K562 (cell line): ENCODE results near the gene TBXAS1. TPM values are rescaled to one million over a fixed set of nuclear protein-coding genes. Genes with fewer than 3 reads are reported as not detected.
A peak's percentile ranks its signal among the peaks of the same experiment; 100 is the strongest.

Source experiments
- ATF1 ChIP-seq, 2 experiments: fragments of 450-650 bp in 1 of 2; IDR thresholded peaks; 2 replicates each; pipeline ENCODE4 v1.6.1; 2016; ENCODE audit warnings: missing compliant biosample characterization in 1 of 2, missing genetic modification characterization in 1 of 2
- CC2D1A ChIP-seq: fragments of 450-650 bp; IDR thresholded peaks from 2 replicates; pipeline ENCODE4 v1.6.1; 2017; ENCODE audit warnings: mild to moderate bottlenecking
- CTCF ChIP-seq, 3 experiments: IDR thresholded peaks in 2 of 3; conservative IDR thresholded peaks in 1 of 3; 2 replicates each; pipeline ENCODE4 v1.5.1; 2011 to 2012; ENCODE audit warnings: low read length in 3 of 3, mild to moderate bottlenecking in 3 of 3, control low read depth in 2 of 3, improper control_type of control experiment in 1 of 3, inconsistent platforms in 1 of 3, low read depth in 1 of 3, mixed read lengths in 1 of 3, moderate library complexity in 1 of 3; ENCODE audit not compliant: insufficient read depth in 2 of 3
- DMBX1 ChIP-seq: fragments of 250-450 bp; sonication (Bioruptor Pico); IDR thresholded peaks from 2 replicates; pipeline ENCODE4 v1.8.0; 2022; ENCODE audit warnings: inconsistent platforms, mild to moderate bottlenecking, moderate library complexity, borderline replicate concordance
- ETV6 ChIP-seq, 3 experiments: fragments of 150-350 bp in 1 of 3; sonication (generic) in 1 of 3; formaldehyde crosslinking in 1 of 3; IDR thresholded peaks; 2 replicates each; pipeline versions ENCODE4 v1.6.1 to v1.8.0; 2014 to 2022; ENCODE audit warnings: borderline replicate concordance in 2 of 3, low read depth in 2 of 3, antibody characterized with exemption in 1 of 3, low read length in 1 of 3, mild to moderate bottlenecking in 1 of 3, missing genetic modification reagents in 1 of 3
- GATA2 ChIP-seq: sonication (generic); formaldehyde crosslinking; IDR thresholded peaks from 2 replicates; pipeline ENCODE4 v1.4.0; 2020; ENCODE audit warnings: mild to moderate bottlenecking, missing genetic modification reagents
- IRF2 ChIP-seq: sonication (generic); formaldehyde crosslinking; IDR thresholded peaks from 2 replicates; pipeline ENCODE4 v1.8.1; 2022; ENCODE audit warnings: mild to moderate bottlenecking, missing genetic modification reagents
- KAT7 ChIP-seq: sonication (generic); formaldehyde crosslinking; IDR thresholded peaks from 2 replicates; pipeline ENCODE4 v1.8.0; 2022; ENCODE audit warnings: missing genetic modification reagents, mild to moderate bottlenecking, borderline replicate concordance
- MYC ChIP-seq, 2 experiments: fragments of 250-450 bp in 1 of 2; sonication (Bioruptor Pico) in 1 of 2; IDR thresholded peaks; 2 replicates each; pipeline versions ENCODE4 v1.5.1 to v1.6.1; 2012 to 2021; ENCODE audit warnings: low read depth in 2 of 2, borderline replicate concordance in 1 of 2, improper control_type of control experiment in 1 of 2, low read length in 1 of 2, mild to moderate bottlenecking in 1 of 2, moderate library complexity in 1 of 2
- PHB2 ChIP-seq: fragments of 450-650 bp; IDR thresholded peaks from 2 replicates; pipeline ENCODE4 v1.6.1; 2017; ENCODE audit warnings: low read depth
- PHF8 ChIP-seq: fragments of 200-600 bp; sonication (generic); IDR thresholded peaks from 2 replicates; pipeline ENCODE4 v1.6.1; 2012; ENCODE audit warnings: mixed run types, mild to moderate bottlenecking, inconsistent platforms, low read length, moderate library complexity, borderline replicate concordance
- RHOXF2B ChIP-seq: fragments of 250-450 bp; sonication (Bioruptor Pico); conservative IDR thresholded peaks from 2 replicates; pipeline ENCODE4 v1.5.1; 2021
- SMARCE1 ChIP-seq: fragments of 450-650 bp; IDR thresholded peaks from 2 replicates; pipeline ENCODE4 v1.7.1; 2016; ENCODE audit warnings: mild to moderate bottlenecking
- SREBF1 ChIP-seq: fragments of 150-350 bp; IDR thresholded peaks from 2 replicates; pipeline ENCODE4 v1.6.1; 2014; ENCODE audit warnings: antibody characterized with exemption, low read depth, low read length, borderline replicate concordance
- TARDBP ChIP-seq: fragments of 450-650 bp; IDR thresholded peaks from 2 replicates; pipeline ENCODE4 v1.6.1; 2016
- TEAD4 ChIP-seq, 2 experiments: sonication (generic) in 1 of 2; formaldehyde crosslinking in 1 of 2; IDR thresholded peaks; 2 replicates each; pipeline versions ENCODE4 v1.6.1 to v1.8.0; 2012 to 2022; ENCODE audit warnings: borderline replicate concordance in 1 of 2, inconsistent platforms in 1 of 2, low read length in 1 of 2, mild to moderate bottlenecking in 1 of 2, missing genetic modification reagents in 1 of 2
- TFAP4 ChIP-seq: sonication (generic); formaldehyde crosslinking; IDR thresholded peaks from 2 replicates; pipeline ENCODE4 v1.8.0; 2022; ENCODE audit warnings: missing genetic modification reagents, mild to moderate bottlenecking, moderate library complexity, borderline replicate concordance
- VEZF1 ChIP-seq: fragments of 200-800 bp; sonication (Bioruptor generic); IDR thresholded peaks from 2 replicates; pipeline ENCODE4 v1.6.1; 2017; ENCODE audit warnings: missing genetic modification characterization, missing compliant biosample characterization
- ZBTB8A ChIP-seq: fragments of 450-650 bp; IDR thresholded peaks from 2 replicates; pipeline ENCODE4 v1.6.1; 2018; ENCODE audit warnings: mild to moderate bottlenecking, moderate library complexity; ENCODE audit not compliant: partially characterized antibody
- ZFP91 ChIP-seq: sonication (generic); formaldehyde crosslinking; IDR thresholded peaks from 2 replicates; pipeline ENCODE4 v1.8.0; 2022; ENCODE audit warnings: mild to moderate bottlenecking, missing genetic modification reagents
- ZNF316 ChIP-seq: fragments of 450-650 bp; IDR thresholded peaks from 2 replicates; pipeline ENCODE4 v1.6.1; 2016
- ZNF431 ChIP-seq: sonication (generic); formaldehyde crosslinking; IDR thresholded peaks from 2 replicates; pipeline ENCODE4 v1.8.0; 2022; ENCODE audit warnings: mild to moderate bottlenecking, missing genetic modification reagents
- polyA plus RNA-seq, 8 experiments: library from polyadenylated mRNA; depleted of rRNA in 4 of 8; stranded (reverse) in 5 of 8; unstranded in 3 of 8; fragments of >200 nt; fragmentation: Nextera tagmentation in 2 of 8; fragmentation: Illumina TruSeq in 1 of 8; extraction: Ambion mirVana in 2 of 8; extraction: Trizol in 1 of 8; gene quantifications; 2 replicates each; pipeline versions ENCODE4 v1.2.1 to v1.2.3, GENCODE V29; 2011 to 2014; ENCODE audit warnings: inconsistent platforms in 1 of 8, missing spikeins in 1 of 8
- total RNA-seq, 7 experiments: library from RNA; depleted of rRNA in 6 of 7; stranded (reverse); fragments of >200 nt in 6 of 7; fragmentation: Illumina TruSeq in 2 of 7; extraction: Trizol in 2 of 7; gene quantifications; 2 replicates each; pipeline versions ENCODE4 v1.2.1 to v1.2.3, GENCODE V29; 2011 to 2021; ENCODE audit warnings: low replicate concordance in 1 of 7

Gene TBXAS1
- total and polyA plus RNA-seq, 9 of the 15 experiments (the other 6 are each of a cell fraction or from before 2014, with no cell fraction given) = 1.1 to 8.3 (median 1.9) TPM

- TF ChIP-seq IRF2 (CRISPR knock-in tag) (no peak), SMARCE1 (0 out of 2 replicates have a peak, but pooled peaks have one; percentile 11), KAT7 (CRISPR knock-in tag) (no peak), ZBTB8A (no peak), GATA2 (CRISPR knock-in tag) (peak; percentile 68), RHOXF2B (CRISPR knock-in tag) (no peak), ZNF431 (CRISPR knock-in tag) (no peak), SREBF1 (no peak), PHF8 (peak; percentile 11; the same call in 1 of the 2 replicates), TFAP4 (CRISPR knock-in tag) (peak; percentile 73; the same call in 1 of the 2 replicates), CC2D1A (0 out of 2 replicates have a peak, but pooled peaks have one; percentile 13), ETV6 (IDR thresholded peaks at IDR 0.05; ENCODE audit: borderline replicate concordance in 1 of 2, low read depth in 2 of 2, low read length in 1 of 2) (no peak), ETV6 (CRISPR knock-in tag; IDR thresholded peaks at IDR 0.05; ENCODE audit: borderline replicate concordance) (0 out of 2 replicates have a peak, but pooled peaks have one; percentile 59), ZNF316 (peak; percentile 78), MYC (IDR thresholded peaks at IDR 0.05; ENCODE audit: low read depth, low read length) (peak; percentile 31; the same call in 1 of the 2 replicates), MYC (CRISPR knock-in tag; IDR thresholded peaks at IDR 0.05; ENCODE audit: borderline replicate concordance, low read depth) (no peak), PHB2 (no peak), ZFP91 (no peak), ATF1 (CRISPR knock-in tag; IDR thresholded peaks at IDR 0.05) (no peak), ATF1 (tag; IDR thresholded peaks at IDR 0.05) (0 out of 2 replicates have a peak, but pooled peaks have one; percentile 20), CTCF (IDR thresholded peaks at IDR 0.05 in 2 of 3, conservative IDR thresholded peaks at IDR 0.05 in 1 of 3; ENCODE audit: insufficient read depth in 2 of 3, low read depth in 1 of 3, low read length in 3 of 3) (0 out of 6 replicates have a peak, but pooled peaks of 1 of the 3 experiments have one; percentile 35), VEZF1 (peak; percentile 52; the same call in 1 of the 2 replicates), TARDBP (no peak), TEAD4 (IDR thresholded peaks at IDR 0.05; ENCODE audit: low read length) (peak; percentile 25; the same call in 1 of the 2 replicates), TEAD4 (CRISPR knock-in tag; IDR thresholded peaks at IDR 0.05; ENCODE audit: borderline replicate concordance) (no peak), DMBX1 (peak; percentile 79; the same call in 1 of the 2 replicates)
These were observed 89.4 kb downstream of the TBXAS1 start (continued) for GRCh38 chr7:139918480-139918879.
